HG02970 (cell line): ENCODE data around the gene FHAD1.

Experiments
- ATAC-seq: cut with Tn5 transposase; IDR thresholded peaks from one replicate; pipeline ENCODE4 v1.9.1; 2021; ENCODE audit warnings: mild to moderate bottlenecking, moderate library complexity, moderate number of reproducible peaks; ENCODE audit not compliant: unreplicated experiment, low FRiP score

Gene FHAD1

GRCh38 chr1:15342408-15342967 is 95.5 kb downstream of the FHAD1 start:
- ATAC-seq = no peak

- no peak for ATAC-seq
These were observed 96.1 kb downstream of the FHAD1 start for GRCh38 chr1:15343099-15343498.

DNA sequence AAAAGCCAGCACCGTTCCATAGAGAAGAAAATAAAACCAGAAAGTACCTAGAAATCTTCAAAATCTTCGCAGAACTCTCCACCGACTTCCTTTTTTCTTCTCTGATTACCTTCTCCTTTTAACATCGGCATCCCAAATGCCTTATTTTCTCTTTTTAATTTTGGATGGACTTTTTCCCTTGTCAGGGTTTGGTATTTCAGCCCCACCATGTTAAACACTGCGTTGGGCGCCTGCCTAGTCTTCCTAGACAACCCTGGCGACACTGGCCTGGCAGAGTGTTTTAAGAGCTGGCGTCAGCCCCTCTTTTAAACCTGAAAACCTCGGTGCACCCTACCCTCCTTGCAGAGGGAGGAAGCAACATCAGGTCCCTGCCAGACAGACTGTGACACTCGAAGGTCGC is 96.7 kb downstream of the FHAD1 start:
- no peak for ATAC-seq

- no peak for ATAC-seq
These were observed 97.4 kb downstream of the FHAD1 start for GRCh38 chr1:15344380-15344779.

DNA sequence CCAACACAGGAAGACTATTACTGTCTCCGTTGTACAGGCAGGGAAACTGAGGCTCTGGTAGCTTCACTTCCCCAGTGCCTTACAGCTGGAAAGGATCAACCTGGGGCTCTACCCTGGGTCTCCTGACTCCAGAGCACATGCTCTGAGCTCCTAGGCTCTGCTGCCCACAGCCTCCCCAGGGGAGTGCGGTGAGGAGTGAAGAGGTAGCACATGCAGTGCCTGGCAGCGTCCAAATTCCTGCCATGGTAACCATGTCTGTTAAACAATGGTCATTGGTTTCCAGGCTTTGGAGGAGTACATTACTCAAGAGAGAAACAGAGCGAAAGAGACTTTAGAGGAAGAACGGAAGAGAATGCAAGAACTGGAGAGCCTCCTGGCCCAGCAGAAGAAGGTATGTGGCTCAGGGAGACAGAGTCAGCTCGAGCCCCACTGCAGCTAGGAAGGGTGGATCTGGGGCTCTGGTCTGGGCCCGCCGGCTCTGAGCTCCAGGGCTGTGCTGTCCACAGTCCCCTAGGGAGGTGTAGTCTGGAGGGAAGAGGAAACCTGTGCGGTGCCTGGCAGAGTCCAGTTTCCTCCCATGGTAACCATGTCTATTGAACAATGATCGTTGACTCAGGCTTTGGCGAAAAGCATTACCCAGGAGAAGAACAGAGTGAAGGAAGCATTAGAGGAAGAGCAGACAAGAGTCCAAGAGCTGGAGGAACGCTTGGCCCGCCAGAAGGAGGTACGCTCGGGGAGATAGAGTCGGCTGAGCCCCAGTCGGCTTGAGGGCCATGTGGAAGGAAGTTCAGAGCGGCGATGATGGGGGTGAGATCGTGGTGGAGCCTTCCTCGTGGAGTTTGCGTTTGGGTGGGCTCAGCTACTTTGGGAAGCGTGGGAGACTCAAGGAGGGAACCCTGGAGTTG is 98.0 kb downstream of the FHAD1 start:
- no peak for ATAC-seq

DNA sequence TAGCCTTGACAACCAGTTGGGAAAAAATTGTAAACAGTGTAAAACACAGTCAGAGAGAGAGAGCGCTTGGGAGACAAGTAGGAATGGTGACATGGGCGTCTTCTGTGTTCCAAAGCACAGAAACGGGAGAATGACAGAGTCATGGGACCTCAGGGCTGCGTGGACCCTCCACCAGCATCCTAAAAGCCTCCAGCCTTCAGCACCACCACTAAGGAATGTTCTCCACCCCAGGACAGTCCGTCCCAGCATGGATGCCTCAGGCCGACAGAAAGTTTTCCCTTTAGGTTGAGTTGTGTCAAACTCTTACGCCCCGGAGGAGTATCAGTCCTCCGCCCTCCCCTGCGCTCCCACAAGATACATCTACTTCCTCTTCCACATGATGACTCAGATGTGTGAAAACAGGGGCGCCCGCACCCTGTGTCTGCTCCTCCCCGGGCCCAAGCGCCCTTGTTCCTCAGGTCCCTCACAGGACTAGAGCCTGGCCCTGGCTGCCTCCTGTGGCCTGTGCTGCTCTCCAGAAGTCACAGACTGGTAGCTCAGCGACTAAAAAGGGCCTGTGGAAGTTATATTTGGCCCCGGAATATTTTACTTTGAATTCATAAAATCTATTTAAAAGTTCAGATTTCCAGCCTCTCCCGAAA is 98.8 kb downstream of the FHAD1 start:
- ATAC-seq = no peak

- ATAC-seq = no peak
These were observed 99.5 kb downstream of the FHAD1 start for GRCh38 chr1:15346346-15347030.

GRCh38 chr1:15347182-15347581 is 100.2 kb downstream of the FHAD1 start:
- ATAC-seq = no peak

GRCh38 chr1:15348648-15349047 is 101.6 kb downstream of the FHAD1 start:
- ATAC-seq = no peak

GRCh38 chr1:15349133-15349532 is 102.1 kb downstream of the FHAD1 start:
- no peak for ATAC-seq

DNA sequence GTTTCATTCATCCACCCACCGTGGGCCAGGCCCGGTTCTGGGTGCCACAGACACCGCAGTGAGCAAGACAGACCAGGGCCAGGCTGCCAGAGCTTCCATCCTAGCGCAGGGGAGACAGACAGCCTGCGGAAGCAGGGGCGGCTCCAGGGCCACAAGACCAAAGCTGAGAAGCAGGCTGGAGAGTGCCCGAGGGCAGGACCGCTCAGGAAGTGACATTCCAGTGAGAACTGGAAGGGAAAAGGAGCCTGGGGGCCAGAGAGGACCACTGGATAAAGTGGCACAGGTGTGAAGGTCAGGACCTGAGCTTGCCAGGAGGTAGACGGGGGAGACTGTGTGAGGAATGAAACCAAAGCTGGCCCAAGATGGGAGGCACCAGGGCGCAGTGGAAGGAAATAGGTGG is 103.1 kb downstream of the FHAD1 start:
- no peak for ATAC-seq

- no peak for ATAC-seq
These were observed 103.7 kb downstream of the FHAD1 start for GRCh38 chr1:15350551-15351200.

GRCh38 chr1:15351310-15351709 is 104.3 kb downstream of the FHAD1 start:
- no peak for ATAC-seq

- ATAC-seq = no peak
These were observed 105.3 kb downstream of the FHAD1 start for GRCh38 chr1:15352128-15352957.

GRCh38 chr1:15353839-15354579 is 107.0 kb downstream of the FHAD1 start:
- no peak for ATAC-seq

DNA sequence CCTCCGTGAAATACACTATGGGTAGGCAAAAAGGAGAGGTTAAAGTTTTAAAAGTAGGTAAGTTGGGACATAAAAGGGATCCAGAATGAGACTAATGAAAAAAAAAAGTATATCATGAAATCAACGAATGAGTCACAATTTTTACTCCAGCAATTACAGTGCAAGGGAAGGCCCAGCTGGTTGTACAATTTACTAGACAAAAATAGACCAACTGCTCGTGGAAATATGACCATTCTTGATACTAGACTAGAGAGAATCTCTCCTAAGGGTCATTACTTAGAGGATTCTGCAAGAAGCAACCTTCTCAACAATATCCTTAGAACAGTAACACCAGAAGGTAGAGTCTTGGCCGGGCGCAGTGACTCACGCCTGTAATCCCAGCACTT is 107.5 kb downstream of the FHAD1 start:
- no peak for ATAC-seq

DNA sequence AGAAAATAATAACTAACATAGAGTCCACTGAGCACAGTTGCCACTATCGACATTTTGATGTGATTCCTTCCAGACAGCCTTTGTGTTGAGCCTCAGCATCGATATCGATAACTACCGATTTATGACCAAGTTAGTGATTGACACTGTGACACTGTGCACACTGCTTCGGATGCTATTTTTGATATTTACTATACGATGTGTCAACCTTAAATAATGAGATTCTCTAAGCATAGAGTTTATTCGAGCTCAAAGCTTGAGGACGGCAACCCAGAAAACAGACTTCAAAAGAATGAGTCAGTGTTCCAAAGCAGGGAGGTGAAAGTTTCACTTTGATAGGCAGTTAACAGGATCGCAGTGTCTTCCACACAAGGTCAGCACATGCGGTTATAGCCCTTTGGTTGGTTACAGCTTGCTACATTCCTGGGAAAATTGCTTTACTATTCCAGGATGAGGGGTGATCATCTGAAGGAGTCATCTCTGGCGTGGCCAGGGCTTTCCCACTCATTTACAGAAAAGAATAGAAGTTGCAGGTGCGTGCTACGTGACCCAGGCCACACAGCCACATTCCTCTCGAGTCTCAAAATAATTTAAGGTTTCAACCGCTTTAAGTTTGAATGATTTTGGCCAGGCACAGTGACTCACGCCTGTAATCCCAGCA is 109.1 kb downstream of the FHAD1 start:
- ATAC-seq = no peak

- ATAC-seq = no peak
These were observed 110.7 kb downstream of the FHAD1 start for GRCh38 chr1:15357612-15358207.
